Activated CD4-positive, CD25-positive, alpha-beta regulatory T cell treated with anti-CD3 and anti-CD28 coated beads, Interleukin-2, amount 50 U/mL, for 72 hours (primary cell): Measurements from ENCODE around the gene MIDN.
A peak's percentile ranks its signal among the peaks of the same experiment; 100 is the strongest.

Experiments
- DNase-seq: peaks from one replicate; pipeline ENCODE4 v3.0.0; 2021

MIDN gene

GRCh38 chr19:1259876-1260748 is 11.7 kb downstream of the MIDN start:
- no peak for DNase-seq

GRCh38 chr19:1260749-1261537 is 12.6 kb downstream of the MIDN start:
- peak; percentile 98 for DNase-seq

GRCh38 chr19:1261538-1261797 is 13.1 kb downstream of the MIDN start:
- DNase-seq: no peak

GRCh38 chr19:1261798-1262622 is 13.6 kb downstream of the MIDN start:
- no peak for DNase-seq

GRCh38 chr19:1262623-1263123 is 14.3 kb downstream of the MIDN start:
- DNase-seq: no peak

- no peak for DNase-seq
Observed at GRCh38 chr19:1263188-1263587, 14.8 kb downstream of the MIDN start.

- DNase-seq: no peak
Observed at GRCh38 chr19:1264801-1265614, 16.6 kb downstream of the MIDN start.

GRCh38 chr19:1265615-1266128 is 17.3 kb downstream of the MIDN start:
- no peak for DNase-seq

GRCh38 chr19:1266129-1266915 is 17.9 kb downstream of the MIDN start:
- peak; percentile 89 for DNase-seq

GRCh38 chr19:1266916-1267476 is 18.6 kb downstream of the MIDN start:
- DNase-seq: peak; percentile 88

- no peak for DNase-seq
Observed at GRCh38 chr19:1267477-1268225, 19.3 kb downstream of the MIDN start.

GRCh38 chr19:1268226-1269064 is 20.1 kb downstream of the MIDN start:
- DNase-seq: no peak

- peak; percentile 100 for DNase-seq
Observed at GRCh38 chr19:1269065-1269477, 20.7 kb downstream of the MIDN start, which contains the start of gene CIRBP. CIRBP (plus strand) TSS chr19:1269332; CDS start chr19:1270934, 1,602 bp downstream.

GRCh38 chr19:1269478-1270212 is 21.3 kb downstream of the MIDN start:
- DNase-seq: peak; percentile 88

GRCh38 chr19:1270213-1270853 is 21.9 kb downstream of the MIDN start:
- DNase-seq: no peak

GRCh38 chr19:1270854-1271527 is 22.6 kb downstream of the MIDN start:
- no peak for DNase-seq
